ENCODE data around the gene ADK.
"Not testable (repeated sequence)": the region's sequence is repeated elsewhere in the genome, so short reads cannot be mapped to it uniquely, and the experiment has no call there.

ADK gene

DNA sequence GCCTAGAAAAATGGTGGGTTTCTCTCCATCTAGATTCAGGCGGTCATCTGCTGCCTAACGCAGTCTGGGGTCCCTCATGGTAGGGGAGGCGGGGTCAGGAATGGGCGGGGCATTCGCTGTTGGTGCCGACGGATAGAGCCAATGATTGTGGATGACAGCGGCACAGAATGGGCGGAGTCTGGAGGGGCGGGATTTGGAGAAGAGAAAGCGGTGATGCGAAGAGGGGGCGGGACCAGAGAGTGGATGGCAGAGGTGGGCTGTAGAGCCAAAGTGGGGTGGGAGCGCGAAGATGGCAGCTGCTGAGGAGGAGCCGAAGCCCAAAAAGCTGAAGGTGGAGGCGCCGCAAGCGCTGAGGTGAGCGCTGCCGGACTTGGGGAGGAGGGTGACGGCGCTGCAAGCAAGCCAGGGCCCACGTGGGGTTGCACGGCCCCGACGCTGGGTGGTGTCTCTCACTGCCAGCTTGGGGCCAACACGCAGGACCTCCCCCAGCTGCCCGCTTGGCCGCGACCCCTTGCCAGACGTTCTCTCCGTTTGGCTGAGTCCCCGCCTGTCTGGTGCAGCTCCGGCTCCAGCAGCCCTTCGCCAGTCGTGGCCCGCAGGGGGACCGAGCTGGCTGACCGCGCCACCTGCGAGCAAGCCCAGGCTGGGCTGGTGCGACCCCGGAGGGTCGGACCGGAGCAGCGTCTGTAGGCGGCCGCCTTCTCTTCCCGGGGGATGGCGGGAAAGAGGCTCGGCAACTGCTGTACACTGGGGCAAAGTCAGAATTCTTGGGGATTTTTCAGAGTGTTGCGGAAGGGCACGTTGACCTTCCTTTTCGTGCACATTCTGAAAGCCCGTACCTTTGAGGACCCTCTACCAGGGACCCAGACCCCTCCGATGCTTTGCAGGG is at the start of gene ADK:
TSS of gene ADK (plus strand) at position 232 of the 889 bp plus-strand sequence. CDS start at position 290, 58 bp downstream.
- peak; percentile 95 for DNase-seq

DNA sequence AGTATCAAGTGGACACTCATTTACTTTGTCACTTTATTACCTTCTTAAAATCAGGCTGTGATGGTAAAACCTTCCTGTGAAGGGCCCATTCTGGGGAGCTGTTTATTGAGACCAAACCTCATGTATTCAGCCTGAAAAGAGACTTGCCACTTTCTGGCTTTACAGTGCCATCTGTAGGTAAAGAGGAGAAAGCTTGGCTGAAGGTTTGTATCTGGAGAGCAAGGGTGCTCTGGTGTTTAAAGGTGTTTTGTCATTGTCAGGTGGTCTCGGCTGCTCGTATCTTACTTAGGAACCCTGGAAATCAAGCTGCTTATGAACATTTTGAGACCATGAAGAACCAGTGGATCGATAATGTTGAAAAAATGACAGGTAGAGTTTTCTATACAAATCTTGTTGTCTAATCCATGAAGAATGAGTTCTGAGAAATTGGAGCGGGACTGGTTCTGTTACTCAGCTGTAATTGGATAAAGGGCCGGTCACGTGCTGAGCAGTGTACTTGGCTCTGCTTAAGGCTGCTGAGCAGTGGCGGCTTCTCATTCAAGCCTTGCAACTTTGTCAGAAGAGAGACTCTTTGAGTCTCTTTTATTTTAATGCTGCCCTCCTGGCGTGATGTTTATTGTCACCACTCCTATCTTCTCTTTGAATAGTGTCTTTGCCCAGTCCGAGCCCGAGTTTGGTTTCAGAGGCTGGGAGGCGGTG is 47.3 kb upstream of the ADK start:
- no peak for DNase-seq

DNA sequence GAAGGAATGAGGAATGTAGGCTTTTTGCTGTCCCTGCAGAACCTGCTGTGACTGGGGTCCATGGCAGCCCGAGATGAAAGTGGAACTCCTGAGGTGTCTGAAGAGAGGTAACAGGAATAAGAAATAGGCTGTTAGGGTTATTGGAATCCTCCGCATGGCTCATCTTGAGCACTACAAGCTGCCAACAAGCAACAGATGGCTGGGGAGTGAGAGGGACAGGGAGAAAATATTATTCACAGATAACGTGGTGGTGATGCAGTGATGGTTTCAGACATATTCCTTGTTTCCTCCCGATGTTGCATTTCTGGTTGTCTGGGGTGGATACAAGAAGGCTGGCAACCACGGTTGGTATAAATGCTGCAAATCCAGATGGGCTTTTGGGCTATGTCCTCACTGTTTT is 46.5 kb upstream of the ADK start:
- no peak for DNase-seq

DNA sequence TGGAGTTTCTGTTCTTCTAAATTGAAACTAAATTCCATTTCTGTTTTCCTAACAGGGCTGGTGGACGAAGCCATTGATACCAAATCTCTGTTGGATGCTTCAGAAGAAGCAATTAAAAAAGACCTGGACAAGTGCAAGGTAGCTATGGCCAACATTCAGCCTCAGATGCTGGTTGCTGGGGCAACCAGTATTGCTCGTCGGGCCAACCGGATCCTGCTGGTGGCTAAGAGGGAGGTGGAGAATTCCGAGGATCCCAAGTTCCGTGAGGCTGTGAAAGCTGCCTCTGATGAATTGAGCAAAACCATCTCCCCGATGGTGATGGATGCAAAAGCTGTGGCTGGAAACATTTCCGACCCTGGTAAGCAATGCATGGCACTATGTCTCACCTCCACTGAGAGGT is 46.0 kb upstream of the ADK start:
- no peak for DNase-seq

DNA sequence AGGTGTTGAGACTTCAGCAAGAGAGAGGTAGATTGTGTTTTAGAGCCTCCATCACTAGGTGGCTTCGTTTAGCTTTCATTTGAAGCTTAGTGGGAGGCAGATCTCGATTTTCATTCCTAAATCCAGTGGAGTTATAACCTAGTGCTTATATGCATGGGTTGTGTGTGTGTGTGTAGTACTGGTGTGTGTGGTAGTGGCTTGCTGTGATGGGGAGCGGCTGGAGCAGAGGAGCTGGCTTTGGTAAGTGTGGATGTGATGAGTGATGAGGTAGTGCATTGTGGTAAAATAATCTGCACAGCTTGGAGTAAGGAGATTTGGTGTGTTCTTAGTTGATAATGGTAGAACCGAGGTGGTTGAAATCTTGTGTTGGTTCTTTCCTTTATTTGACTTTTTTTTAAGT is 43.6 kb upstream of the ADK start:
- no peak for DNase-seq

DNA sequence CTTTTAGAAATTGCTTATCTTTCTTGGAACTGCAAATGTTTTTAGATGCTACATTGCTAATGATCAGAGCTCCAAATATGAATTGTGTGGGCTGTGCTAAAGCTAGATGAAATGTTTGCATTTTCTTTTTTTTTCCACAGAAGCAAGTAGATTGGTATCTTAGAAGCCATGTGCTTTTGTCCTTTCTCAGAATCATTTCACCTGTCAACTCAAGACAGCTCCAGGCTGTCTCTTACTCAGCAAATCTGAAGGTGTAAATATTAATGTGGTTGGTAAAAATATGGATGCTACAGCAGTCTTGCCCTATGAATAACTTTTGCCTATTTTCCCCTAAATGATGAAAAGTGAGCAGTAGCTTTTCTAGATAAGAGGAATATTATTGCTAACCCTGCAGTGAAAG is 41.6 kb upstream of the ADK start:
- DNase-seq = no peak

DNA sequence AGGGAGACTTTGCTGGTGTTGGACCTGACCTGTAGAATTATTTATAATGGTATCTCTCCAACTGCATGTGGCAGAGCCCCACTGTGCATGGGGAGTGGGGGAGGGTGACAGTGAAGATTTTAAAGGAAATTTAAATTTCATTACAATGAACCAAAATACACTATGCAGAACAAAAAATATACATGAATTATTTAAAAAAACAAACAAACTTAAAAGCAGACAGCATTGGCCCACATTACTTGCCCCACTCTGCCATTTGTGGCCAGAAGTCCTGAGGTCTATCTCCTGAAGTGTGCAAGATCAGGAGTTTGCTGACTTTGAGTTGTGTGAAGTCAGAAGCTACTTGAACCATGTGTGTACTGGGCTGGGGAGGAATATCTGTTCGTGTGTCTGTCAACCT is 40.9 kb upstream of the ADK start:
- no peak for DNase-seq

DNA sequence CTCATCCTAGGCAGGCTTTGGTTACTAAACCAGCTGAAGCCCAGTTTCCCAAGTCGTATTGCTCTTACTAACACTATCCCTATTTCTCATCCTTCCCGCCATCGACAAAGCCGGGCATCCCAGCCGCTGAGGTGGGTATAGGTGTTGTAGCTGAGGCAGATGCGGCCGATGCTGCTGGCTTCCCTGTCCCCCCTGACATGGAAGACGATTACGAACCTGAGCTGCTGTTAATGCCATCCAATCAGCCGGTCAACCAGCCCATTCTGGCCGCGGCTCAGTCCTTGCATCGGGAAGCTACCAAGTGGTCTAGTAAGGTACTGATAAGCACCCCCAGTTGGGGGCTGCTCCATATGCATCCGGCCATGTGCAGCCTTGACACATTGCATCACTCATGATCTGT is 39.2 kb upstream of the ADK start:
- DNase-seq = no peak

DNA sequence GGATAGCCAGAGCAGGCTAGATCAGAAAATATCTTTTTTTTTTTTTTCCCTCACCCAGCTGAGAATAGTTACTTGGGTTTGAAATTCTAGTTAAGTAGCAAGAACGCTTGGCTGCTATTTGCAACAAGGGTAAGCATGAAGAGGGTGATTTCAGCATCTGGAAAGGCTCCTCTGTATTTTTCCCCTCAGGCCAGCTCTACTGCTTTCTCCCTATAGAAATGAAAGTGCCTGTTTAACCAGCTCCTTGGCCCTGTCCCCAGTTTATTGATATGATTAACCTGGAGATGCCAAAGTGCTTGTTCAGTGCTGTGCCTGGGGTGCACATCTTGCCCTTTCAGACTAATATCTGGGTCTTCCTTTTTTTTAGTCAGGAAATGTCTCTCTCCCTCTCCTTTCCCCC is 37.5 kb upstream of the ADK start:
- DNase-seq = no peak

DNA sequence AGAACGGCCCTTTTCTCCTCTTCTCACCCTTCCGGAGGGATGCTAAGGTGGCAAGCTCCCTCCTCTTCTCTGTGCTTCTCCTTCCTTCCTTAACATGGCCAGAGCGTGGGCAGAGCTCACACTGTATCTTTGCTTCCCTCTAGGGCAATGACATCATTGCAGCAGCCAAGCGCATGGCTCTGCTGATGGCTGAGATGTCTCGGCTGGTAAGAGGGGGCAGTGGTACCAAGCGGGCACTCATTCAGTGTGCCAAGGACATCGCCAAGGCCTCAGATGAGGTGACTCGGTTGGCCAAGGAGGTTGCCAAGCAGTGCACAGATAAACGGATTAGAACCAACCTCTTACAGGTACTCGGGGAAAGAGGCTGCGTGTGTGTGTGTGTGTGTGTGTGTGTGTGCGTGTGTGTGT is 37.0 kb upstream of the ADK start:
- no peak for DNase-seq

DNA sequence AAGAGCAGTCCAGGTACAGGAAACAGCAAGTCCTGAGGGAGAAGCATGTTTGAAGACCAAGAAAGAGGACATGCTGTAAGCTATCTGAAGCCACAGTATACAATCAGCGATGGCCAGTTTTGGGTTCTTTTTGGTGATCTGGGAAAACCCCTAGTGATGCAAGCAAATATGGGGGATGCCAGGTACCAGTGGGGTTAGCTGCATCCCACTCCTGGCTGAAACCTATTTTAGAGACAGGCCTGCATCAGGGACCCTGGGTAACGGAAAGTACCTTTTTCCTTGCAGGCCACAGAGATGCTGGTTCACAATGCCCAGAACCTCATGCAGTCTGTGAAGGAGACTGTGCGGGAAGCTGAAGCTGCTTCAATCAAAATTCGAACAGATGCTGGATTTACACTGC is 33.3 kb upstream of the ADK start:
- DNase-seq = no peak

DNA sequence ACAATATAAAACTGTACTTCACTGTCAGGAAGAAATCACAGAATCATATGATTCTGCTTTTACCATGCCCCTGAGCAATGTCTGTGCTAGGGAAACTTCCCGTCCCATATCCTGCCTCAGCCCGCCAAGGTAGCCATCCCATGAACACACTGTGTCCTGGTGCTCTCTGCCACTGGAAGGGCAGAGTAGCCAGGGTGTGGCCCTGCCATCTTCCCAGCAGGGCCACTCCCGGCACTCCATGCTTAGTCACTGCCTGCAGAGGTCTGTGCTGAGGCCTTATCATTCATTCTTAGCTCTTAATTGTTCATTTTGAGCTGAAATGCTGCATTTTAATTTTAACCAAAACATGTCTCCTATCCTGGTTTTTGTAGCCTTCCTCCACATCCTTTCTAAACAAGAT is 32.2 kb upstream of the ADK start:
- no peak for DNase-seq

DNA sequence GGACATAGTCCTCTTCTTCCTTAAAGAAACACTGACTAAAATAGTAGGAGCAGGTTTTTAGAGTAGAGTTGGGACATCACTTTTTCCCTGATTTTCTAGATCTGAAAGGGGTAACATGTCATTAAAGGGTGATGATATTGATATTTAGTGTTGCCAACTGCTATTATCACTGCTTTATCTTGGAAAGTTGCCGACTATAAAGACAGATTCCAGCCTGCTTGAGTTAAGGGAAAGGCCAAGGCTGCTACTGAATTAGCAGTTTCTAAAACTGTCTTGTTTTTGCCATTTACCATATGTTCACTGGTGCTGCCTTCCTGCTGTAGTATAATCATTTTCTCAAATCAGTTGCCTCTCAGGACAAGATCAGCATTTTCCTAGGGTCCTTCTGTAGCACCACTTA is 30.1 kb upstream of the ADK start:
- DNase-seq = no peak

DNA sequence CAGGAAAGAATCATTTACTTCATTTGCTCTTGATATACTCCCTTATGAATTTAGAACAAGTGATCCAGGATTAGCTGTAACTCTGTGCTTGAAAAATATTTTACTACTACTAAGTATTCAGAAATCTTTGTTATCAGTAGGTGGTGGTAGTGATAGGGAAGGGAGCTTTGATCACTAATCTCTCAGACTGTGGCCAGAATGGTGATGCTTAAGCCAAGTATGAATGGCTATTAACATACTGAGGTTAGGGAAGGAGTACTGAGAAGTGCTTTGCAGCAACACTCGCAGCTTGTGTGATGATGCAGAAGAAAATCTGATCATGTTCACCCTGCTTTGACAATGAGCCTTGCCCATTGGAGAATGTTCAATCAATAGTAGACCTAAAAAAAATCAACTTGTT is 29.7 kb upstream of the ADK start:
- DNase-seq = no peak

DNA sequence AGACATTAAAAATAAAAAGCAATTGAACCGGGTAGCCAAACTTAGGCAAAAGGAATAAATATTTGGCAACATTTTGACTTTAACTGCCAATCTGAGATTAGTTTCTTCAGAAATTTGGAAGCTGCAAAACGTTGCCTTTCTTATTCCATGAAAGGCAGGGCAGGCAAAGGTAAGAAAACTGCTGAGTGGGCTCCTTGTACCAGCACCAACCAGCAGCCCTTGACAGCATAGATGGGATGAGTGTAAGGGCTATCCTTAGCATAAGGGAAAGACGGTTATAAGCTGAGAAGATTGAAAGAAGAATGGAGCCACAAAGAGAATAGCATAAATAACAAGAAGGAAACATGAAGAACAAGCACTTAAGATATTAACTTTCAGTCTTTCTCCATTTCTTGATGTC is 29.0 kb upstream of the ADK start:
- DNase-seq = no peak

DNA sequence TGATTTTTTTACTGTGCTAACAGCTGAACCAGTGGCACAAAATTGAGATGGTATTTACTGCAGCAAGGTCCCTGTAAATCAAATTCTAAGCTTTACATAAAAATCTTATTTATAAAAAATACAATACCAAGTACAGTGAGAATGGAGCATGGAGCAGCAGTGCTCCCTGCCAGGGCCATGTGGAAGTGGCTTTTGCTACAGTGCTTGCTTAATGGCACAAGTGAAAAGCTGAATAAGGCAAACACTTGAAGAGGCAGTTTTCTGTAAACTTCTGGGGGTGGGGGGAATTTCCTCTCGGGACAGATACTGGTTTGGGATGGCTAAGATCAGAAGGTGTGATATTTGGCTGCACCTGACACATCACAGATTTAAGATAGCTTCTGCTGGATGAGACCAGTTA is 27.9 kb upstream of the ADK start:
- no peak for DNase-seq

DNA sequence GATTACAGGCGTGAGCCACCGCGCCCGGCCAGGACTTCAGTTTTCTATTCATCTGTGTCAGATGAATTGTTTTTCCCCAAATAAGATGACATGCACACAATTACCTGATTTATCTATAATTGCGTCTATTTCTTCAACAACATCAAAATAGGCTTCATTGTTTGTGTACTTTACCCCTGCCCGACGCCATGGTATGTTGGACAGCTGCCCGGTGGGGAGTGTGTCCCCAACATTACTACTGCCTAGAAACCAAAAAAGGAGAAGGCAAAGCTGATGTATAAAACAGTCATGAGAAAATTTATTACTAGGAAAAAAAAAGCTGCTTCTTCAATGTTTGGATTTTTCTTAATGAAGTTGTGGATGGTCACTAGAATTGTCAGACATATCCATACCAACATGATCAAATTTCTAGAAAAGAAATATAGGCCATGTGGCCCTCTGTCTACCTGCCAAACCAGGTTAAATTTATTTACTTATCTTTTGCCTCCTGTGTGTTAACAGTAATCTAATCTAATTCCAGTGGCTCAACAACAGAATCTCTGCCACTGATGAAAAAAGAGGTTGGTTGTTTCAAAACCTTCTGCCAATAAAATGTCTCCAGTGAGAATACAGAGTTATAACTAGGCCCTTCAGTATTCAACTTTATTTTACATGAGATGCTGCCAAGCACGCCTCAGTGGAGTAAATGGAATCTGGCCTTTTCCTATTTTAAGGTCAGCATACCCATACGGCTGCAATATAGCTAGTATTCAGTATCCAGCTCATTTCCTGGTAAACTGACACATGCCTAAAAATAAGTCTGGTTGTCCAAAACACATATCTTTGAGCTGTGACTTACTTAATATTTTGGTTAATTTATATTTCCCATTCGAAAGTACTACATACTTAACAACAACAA is 16.8 kb upstream of the ADK start:
- no peak for DNase-seq

DNA sequence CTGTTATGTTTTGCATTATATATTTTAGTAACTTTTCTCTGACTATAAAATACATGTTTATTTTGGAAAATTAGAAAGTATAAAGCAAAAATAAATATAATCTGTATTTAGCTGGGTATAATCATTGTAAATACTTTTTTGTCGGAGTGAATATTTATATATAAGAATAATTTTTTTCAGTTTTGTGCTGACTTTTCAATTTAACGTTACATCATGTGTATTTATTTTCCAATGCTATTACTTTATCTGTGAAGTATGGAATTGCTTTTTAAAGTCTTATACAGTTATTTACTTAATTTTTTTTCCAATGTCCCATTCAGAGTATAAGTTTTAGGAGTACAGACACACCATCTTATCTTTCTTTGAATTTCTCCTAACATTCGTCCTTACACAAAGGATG is 15.6 kb upstream of the ADK start:
- no peak for DNase-seq

DNA sequence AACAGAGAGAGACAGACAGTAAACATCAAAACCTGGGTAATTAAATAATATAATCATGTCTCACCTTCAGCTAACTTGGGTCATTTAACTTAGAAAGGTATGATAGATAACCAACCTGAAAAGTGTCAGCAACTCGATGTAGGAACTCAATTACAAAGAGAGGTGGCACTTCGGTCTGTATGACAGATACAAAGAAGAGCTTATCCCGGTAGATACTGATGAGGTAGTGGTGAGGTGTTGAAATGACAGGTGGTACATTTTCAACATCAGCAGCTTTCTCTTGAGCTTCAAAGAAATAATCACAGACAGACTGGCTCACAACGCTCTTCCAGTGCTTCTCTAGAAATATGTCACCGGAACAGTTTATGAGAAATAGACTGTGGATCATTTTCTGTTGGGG is 13.0 kb upstream of the ADK start:
- DNase-seq = no peak

DNA sequence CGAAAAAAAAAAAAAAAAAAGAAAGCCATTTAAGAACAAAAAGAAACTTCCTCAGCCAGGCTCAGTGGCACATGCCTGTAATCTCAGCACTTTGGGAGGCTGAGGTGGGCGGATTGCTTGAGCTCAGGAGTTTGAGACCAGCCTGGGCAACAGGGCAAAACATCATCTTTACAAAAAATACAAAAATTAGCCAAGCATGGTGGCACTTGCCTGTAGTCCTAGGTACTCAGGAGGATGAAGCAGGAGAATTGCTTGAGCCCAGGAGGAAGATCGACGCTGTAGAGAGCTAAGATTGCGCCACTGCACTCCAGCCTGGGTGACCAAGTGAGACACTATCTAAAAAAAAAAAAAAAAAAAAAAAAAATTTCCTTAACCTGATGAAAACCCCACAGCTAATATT is 12.4 kb upstream of the ADK start:
- DNase-seq = not testable (repeated sequence)

DNA sequence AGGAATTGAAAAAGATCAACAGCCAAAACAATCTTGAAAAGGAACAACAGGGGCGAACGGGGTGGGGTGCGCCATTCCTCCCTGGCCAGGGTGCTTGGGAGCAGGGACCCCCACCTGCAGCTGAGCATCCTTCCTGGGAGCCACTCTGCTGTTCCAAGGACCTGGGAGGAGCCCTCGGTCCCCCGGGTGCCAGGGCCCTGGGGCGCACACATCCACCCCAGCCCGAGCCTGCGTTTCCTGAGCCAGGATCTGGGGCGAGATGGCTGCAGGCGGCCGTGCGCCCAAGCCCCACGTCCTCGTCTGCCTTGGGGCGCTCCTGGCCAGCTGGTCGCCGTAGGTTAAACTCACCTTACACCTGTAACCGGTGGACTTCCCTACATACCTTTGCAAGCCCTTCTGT is 11.0 kb upstream of the ADK start:
- DNase-seq = no peak

DNA sequence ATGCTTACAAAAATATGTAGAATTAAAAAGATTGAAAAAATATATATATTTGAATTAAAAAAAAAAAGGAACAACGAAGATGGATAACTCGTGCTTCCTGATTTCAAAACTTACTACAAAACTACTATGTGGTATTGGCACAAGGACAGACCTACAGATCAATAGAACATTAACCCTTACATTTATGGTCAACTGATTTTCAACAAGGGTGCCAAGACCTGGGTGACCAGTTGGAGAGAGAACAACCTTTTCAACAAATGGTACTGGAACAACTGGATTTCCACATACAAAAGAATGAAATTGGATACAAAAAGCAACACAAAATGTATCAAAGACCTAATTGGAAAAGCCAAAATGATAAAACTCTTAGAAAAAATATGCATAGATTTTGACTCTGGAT is 10.5 kb upstream of the ADK start:
- no peak for DNase-seq

DNA sequence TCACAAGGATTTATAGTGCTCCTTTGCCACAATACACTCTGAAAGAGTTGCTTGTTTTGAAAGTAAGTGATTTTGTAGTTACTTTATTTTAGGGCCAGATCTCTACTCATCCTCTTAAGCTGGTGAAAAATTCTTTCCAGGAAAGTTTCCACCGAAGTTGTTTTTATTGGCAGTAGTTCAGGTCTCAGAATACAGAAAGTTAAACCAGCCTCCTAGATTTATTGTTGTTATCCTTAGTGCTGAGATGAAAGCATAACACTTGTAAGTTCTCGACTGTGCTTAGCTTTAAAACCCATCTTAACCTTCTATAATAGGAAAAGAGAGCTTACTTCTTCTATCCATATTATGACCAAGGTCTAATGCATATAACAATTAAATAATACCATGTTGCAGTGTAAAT is 5.9 kb upstream of the ADK start:
- DNase-seq = peak; percentile 49

DNA sequence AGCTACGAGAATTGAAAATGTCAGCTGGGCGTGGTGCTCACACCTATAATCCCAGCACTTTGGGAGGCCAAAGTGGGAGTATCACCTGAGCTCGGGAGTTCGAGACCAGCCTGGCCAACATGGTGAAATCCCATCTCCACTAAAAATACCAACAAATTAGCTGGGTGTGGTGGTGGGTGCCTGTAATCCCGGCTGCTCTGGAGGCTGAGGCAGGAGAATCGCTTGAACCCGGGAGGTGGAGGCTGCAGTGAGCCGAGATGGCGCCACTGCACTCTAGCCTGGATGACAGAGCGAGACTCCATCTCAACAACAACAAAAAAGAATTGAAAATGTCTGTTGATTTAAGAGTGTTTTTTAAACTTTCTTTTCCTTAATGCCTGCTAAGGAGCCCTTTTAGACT is 4.0 kb upstream of the ADK start:
- not testable (repeated sequence) for DNase-seq

All from amniotic stem cell (primary cell).